ENCODE results near the gene VAV3. TPM values are rescaled to one million over a fixed set of nuclear protein-coding genes. Genes with fewer than 3 reads are reported as not detected.

Gene VAV3
- total and polyA plus RNA-seq, 2 of the 8 experiments (the other 6 are each of a cell fraction or from before 2014, with no cell fraction given), result 2.9 to 7.9 TPM

DNA sequence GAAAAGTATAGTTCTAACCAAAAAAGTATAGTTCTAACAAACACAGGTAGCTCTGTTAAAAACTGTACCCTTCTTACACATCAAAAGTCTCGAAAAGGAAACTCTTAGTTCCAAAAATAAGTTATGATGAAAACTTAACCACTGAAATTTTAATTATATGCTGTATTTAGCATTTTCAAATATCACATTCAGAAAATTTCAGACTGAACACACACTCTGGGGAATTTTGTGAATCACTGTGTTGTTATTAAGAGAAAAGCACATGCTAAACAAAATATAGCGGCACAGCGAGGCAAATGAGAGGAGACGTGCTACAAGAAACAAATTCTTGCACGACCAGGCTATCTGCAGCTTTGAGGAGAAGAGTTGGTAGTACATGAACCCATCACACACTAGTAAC, 30.4 kb downstream of the VAV3 start (continued):
- TF ChIP-seq TAF7 (optimal IDR thresholded peaks at IDR 0.05; ENCODE audit: borderline replicate concordance, low read depth, low read length) (no peak), TAF1 (IDR thresholded peaks at IDR 0.05; ENCODE audit: low read depth, low read length) (no peak), CEBPB (IDR thresholded peaks at IDR 0.05; ENCODE audit: low read depth, low read length) (no peak), TCF12 (IDR thresholded peaks at IDR 0.05; ENCODE audit: low read depth, low read length) (no peak), SP1 (IDR thresholded peaks at IDR 0.05; ENCODE audit: low read depth, low read length) (no peak), EGR1 (IDR thresholded peaks at IDR 0.05; ENCODE audit: borderline replicate concordance, low read depth, low read length) (no peak), TEAD4 (IDR thresholded peaks at IDR 0.05; ENCODE audit: low read depth, low read length) (no peak), JUN (IDR thresholded peaks at IDR 0.05; ENCODE audit: low read depth, low read length) (no peak), TBP (IDR thresholded peaks at IDR 0.05; ENCODE audit: low read depth, low read length) (no peak), NANOG (IDR thresholded peaks at IDR 0.05; ENCODE audit: insufficient read depth, low read depth, low read length, poor library complexity, severe bottlenecking) (no peak), HDAC6 (IDR thresholded peaks at IDR 0.05; ENCODE audit: low read depth, low read length) (no peak), POU5F1 (IDR thresholded peaks at IDR 0.05; ENCODE audit: low read depth, low read length) (no peak), BRCA1 (IDR thresholded peaks at IDR 0.05; ENCODE audit: low read depth, low read length) (no peak), USF2 (IDR thresholded peaks at IDR 0.05; ENCODE audit: low read length) (no peak), SP2 (IDR thresholded peaks at IDR 0.05; ENCODE audit: low read length) (no peak), SIRT6 (IDR thresholded peaks at IDR 0.05; ENCODE audit: low read length) (no peak), ASH2L (IDR thresholded peaks at IDR 0.05; ENCODE audit: low read length) (no peak)
